Measurements from ENCODE around the gene HSBP1.

Gene HSBP1

DNA sequence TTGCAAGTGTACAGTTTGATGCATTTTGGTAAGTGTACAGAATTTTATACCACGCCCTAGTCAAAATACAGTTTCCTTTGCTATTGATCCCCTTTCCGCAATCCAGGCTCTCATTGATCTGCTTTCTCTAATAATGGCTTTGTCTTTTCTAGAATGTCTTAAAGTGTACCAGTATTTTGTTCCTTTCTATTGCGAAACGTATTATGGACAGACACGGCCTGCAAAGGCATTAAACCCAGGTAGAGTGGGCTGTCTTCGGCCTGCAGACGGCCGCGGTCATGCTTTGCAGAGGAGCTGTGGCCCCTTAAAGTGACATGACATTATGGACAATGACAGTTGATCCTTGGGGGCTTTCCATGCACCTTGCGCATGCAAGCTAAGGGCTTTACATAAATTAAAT, 15.9 kb upstream of the HSBP1 start:
- H3K4me3 ChIP-seq (ENCODE audit: low read depth, low read length, poor library complexity, severe bottlenecking), result no peak overlapping the region
- no peak overlapping the region for H3K27ac ChIP-seq (ENCODE audit: low read depth, low read length, poor library complexity, severe bottlenecking)
- H3K9ac ChIP-seq (ENCODE audit: low read length), result no peak overlapping the region
- TF ChIP-seq, protein P1, sequence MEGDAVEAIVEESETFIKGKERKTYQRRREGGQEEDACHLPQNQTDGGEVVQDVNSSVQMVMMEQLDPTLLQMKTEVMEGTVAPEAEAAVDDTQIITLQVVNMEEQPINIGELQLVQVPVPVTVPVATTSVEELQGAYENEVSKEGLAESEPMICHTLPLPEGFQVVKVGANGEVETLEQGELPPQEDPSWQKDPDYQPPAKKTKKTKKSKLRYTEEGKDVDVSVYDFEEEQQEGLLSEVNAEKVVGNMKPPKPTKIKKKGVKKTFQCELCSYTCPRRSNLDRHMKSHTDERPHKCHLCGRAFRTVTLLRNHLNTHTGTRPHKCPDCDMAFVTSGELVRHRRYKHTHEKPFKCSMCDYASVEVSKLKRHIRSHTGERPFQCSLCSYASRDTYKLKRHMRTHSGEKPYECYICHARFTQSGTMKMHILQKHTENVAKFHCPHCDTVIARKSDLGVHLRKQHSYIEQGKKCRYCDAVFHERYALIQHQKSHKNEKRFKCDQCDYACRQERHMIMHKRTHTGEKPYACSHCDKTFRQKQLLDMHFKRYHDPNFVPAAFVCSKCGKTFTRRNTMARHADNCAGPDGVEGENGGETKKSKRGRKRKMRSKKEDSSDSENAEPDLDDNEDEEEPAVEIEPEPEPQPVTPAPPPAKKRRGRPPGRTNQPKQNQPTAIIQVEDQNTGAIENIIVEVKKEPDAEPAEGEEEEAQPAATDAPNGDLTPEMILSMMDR (IDR thresholded peaks at IDR 0.05; ENCODE audit: low read length), result no peak
- no peak for TF ChIP-seq EZH2 (IDR thresholded peaks at IDR 0.05; ENCODE audit: borderline replicate concordance, low read length)
- H3K4me2 ChIP-seq (ENCODE audit: low read length), result no peak overlapping the region
- H4K20me1 ChIP-seq (ENCODE audit: insufficient read depth, low read length), result no peaks in the 10 kb centered on the region
- no peaks in the 10 kb centered on the region for H3K9me3 ChIP-seq (ENCODE audit: low read length)
- H3K27me3 ChIP-seq (ENCODE audit: insufficient read depth, low read length), result 0 out of 2 replicates have a peak, but pooled peaks cover 10% of the 10 kb centered on the region
- no peaks in the 10 kb centered on the region for H3K4me1 ChIP-seq (ENCODE audit: insufficient read depth, low read length, severe bottlenecking)
- no peaks in the 10 kb centered on the region for H3K36me3 ChIP-seq (ENCODE audit: insufficient read depth, low read length)
- H3F3A ChIP-seq (ENCODE audit: insufficient read depth, low read length), result no peaks in the 10 kb centered on the region
- H3K79me2 ChIP-seq (ENCODE audit: insufficient read depth, low read length), result no peaks in the 10 kb centered on the region
- no peaks in the 10 kb centered on the region for H3K9me2 ChIP-seq (ENCODE audit: low read depth, low read length)
- H2AFZ ChIP-seq (ENCODE audit: low read length), result no peak overlapping the region

DNA sequence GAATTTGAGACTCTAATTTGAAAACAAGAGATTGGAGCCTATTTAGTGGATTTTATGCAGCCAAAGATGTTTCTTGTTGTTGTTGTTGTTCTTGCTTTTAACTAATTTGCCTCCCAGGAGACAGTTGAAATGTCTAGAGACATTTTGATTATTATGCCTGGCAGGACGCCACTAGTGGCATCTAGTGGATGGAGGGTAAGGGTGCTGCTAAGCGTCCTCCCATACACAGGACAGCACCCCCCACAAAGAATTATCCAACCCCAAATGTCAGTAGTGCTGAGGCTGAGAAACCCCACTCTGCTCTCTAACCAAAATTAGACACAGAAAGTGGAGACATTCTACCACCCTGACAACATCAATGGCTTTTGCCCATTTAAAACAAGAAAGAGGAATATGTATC, 15.4 kb upstream of the HSBP1 start:
- Histone ChIP-seq H2AFZ (ENCODE audit: low read length) (no peak overlapping the region), H3K79me2 (ENCODE audit: insufficient read depth, low read length) (no peaks in the 10 kb centered on the region), H3K4me3 (ENCODE audit: low read depth, low read length, poor library complexity, severe bottlenecking) (no peak overlapping the region), H3K9ac (ENCODE audit: low read length) (no peak overlapping the region), H3K4me1 (ENCODE audit: insufficient read depth, low read length, severe bottlenecking) (no peaks in the 10 kb centered on the region), H3K9me2 (ENCODE audit: low read depth, low read length) (no peaks in the 10 kb centered on the region), H3K27me3 (ENCODE audit: insufficient read depth, low read length) (0 out of 2 replicates have a peak, but pooled peaks cover 6% of the 10 kb centered on the region), H3K4me2 (ENCODE audit: low read length) (no peak overlapping the region), H3F3A (ENCODE audit: insufficient read depth, low read length) (no peaks in the 10 kb centered on the region), H3K36me3 (ENCODE audit: insufficient read depth, low read length) (no peaks in the 10 kb centered on the region), H3K9me3 (ENCODE audit: low read length) (no peaks in the 10 kb centered on the region), H3K27ac (ENCODE audit: low read depth, low read length, poor library complexity, severe bottlenecking) (no peak overlapping the region), H4K20me1 (ENCODE audit: insufficient read depth, low read length) (no peaks in the 10 kb centered on the region)
- TF ChIP-seq, protein P1 (IDR thresholded peaks at IDR 0.05; ENCODE audit: low read length), result peak; percentile 36
- TF ChIP-seq EZH2 (IDR thresholded peaks at IDR 0.05; ENCODE audit: borderline replicate concordance, low read length), result no peak

DNA sequence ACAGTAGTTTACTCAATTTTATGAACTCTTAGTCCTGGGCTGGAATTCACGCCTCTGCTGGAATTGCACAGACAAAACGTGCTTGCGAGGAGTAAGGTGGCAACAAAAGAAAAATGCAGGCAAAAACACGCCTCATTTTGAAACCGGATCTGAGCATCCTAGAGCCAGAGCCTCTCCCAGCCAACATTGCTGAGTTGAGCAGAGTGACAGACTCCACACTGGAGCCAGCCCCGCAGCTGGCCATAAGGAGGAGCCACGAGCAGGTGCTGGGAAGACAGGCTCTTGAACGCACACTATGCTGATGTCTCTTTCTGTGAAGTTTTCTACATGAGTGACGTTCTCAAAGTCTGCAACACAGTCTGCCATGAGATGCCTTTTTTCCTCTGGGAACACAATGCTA, 14.6 kb upstream of the HSBP1 start:
- Histone ChIP-seq H3K9me2 (ENCODE audit: low read depth, low read length) (no peaks in the 10 kb centered on the region), H3F3A (ENCODE audit: insufficient read depth, low read length) (no peaks in the 10 kb centered on the region), H4K20me1 (ENCODE audit: insufficient read depth, low read length) (no peaks in the 10 kb centered on the region), H3K27ac (ENCODE audit: low read depth, low read length, poor library complexity, severe bottlenecking) (no peak overlapping the region), H3K27me3 (ENCODE audit: insufficient read depth, low read length) (0 out of 2 replicates have a peak, but pooled peaks cover 6% of the 10 kb centered on the region), H2AFZ (ENCODE audit: low read length) (no peak overlapping the region), H3K79me2 (ENCODE audit: insufficient read depth, low read length) (no peaks in the 10 kb centered on the region), H3K9me3 (ENCODE audit: low read length) (no peaks in the 10 kb centered on the region), H3K4me2 (ENCODE audit: low read length) (no peak overlapping the region), H3K36me3 (ENCODE audit: insufficient read depth, low read length) (no peaks in the 10 kb centered on the region), H3K9ac (ENCODE audit: low read length) (no peak overlapping the region), H3K4me3 (ENCODE audit: low read depth, low read length, poor library complexity, severe bottlenecking) (no peak overlapping the region), H3K4me1 (ENCODE audit: insufficient read depth, low read length, severe bottlenecking) (no peaks in the 10 kb centered on the region)
- no peak for TF ChIP-seq EZH2 (IDR thresholded peaks at IDR 0.05; ENCODE audit: borderline replicate concordance, low read length)
- TF ChIP-seq, protein P1 (IDR thresholded peaks at IDR 0.05; ENCODE audit: low read length), result no peak

All from OCI-LY1 (cell line).